Adipocyte (in vitro differentiated cells): Measurements from ENCODE around the gene PHB1.

Experiments used
- DNase-seq: peaks from one replicate; pipeline ENCODE4 v3.0.0-alpha.2; 2015; ENCODE audit warnings: low read depth
- H3K27me3 ChIP-seq: replicated peaks from 2 replicates; pipeline ENCODE4 v1.7.0; 2013; ENCODE audit warnings: mild to moderate bottlenecking, low read length, moderate library complexity; ENCODE audit not compliant: control insufficient read depth, insufficient read depth
- H3K36me3 ChIP-seq: 2 replicates; pipeline ENCODE4 v1.7.0; 2013; ENCODE audit warnings: low read length, mild to moderate bottlenecking, moderate library complexity; ENCODE audit not compliant: control insufficient read depth, insufficient read depth, severe bottlenecking
- H3K4me1 ChIP-seq: 2 replicates; pipeline ENCODE4 v1.7.0; 2013; ENCODE audit warnings: mild to moderate bottlenecking, low read length, moderate library complexity; ENCODE audit not compliant: control insufficient read depth, insufficient read depth
- H3K4me3 ChIP-seq: 2 replicates; pipeline ENCODE4 v1.7.0; 2013; ENCODE audit warnings: mild to moderate bottlenecking, low read length, moderate library complexity
- H3K9ac ChIP-seq: 2 replicates; pipeline ENCODE4 v1.7.0; 2013; ENCODE audit warnings: mild to moderate bottlenecking, low read length, moderate library complexity
- H3K9me3 ChIP-seq: 2 replicates; pipeline ENCODE4 v1.7.0; 2013; ENCODE audit warnings: mild to moderate bottlenecking, low read length, moderate library complexity; ENCODE audit not compliant: control insufficient read depth

PHB1 gene

GRCh38 chr17:49359990-49360795, 54.5 kb downstream of the PHB1 start:
- peak overlapping the region; percentile 85 for H3K4me3 ChIP-seq
- peak overlapping the region; percentile 90 for H3K9ac ChIP-seq
- no peaks in the 10 kb centered on the region for H3K36me3 ChIP-seq
- no peaks in the 10 kb centered on the region for H3K27me3 ChIP-seq
- H3K4me1 ChIP-seq = peaks cover 30% of the 10 kb centered on the region
- no peaks in the 10 kb centered on the region for H3K9me3 ChIP-seq
- peak; percentile 46 for DNase-seq

GRCh38 chr17:49358641-49359247, 55.9 kb downstream of the PHB1 start:
- no peak for DNase-seq
- Histone ChIP-seq H3K36me3 (no peaks in the 10 kb centered on the region), H3K9ac (no peak overlapping the region), H3K4me3 (peak overlapping the region; percentile 10), H3K27me3 (no peaks in the 10 kb centered on the region), H3K4me1 (peaks cover 31% of the 10 kb centered on the region), H3K9me3 (no peaks in the 10 kb centered on the region)

GRCh38 chr17:49357516-49357915, 57.2 kb downstream of the PHB1 start:
- H3K4me3 ChIP-seq = no peak overlapping the region
- H3K4me1 ChIP-seq = peaks cover 38% of the 10 kb centered on the region
- no peak for DNase-seq
- no peaks in the 10 kb centered on the region for H3K27me3 ChIP-seq
- H3K36me3 ChIP-seq = no peaks in the 10 kb centered on the region
- H3K9me3 ChIP-seq = no peaks in the 10 kb centered on the region
- no peak overlapping the region for H3K9ac ChIP-seq

- Histone ChIP-seq H3K9ac (no peak overlapping the region), H3K9me3 (no peaks in the 10 kb centered on the region)
These were observed 58.4 kb downstream of the PHB1 start for GRCh38 chr17:49356320-49356719.

More at GRCh38 chr17:49356320-49356719, 58.4 kb downstream of the PHB1 start:
- Histone ChIP-seq H3K27me3 (no peaks in the 10 kb centered on the region), H3K4me1 (peaks cover 38% of the 10 kb centered on the region), H3K36me3 (no peaks in the 10 kb centered on the region), H3K4me3 (no peak overlapping the region)
- DNase-seq = no peak
